ENCODE data around the gene TSPAN31.

TSPAN31 gene

DNA sequence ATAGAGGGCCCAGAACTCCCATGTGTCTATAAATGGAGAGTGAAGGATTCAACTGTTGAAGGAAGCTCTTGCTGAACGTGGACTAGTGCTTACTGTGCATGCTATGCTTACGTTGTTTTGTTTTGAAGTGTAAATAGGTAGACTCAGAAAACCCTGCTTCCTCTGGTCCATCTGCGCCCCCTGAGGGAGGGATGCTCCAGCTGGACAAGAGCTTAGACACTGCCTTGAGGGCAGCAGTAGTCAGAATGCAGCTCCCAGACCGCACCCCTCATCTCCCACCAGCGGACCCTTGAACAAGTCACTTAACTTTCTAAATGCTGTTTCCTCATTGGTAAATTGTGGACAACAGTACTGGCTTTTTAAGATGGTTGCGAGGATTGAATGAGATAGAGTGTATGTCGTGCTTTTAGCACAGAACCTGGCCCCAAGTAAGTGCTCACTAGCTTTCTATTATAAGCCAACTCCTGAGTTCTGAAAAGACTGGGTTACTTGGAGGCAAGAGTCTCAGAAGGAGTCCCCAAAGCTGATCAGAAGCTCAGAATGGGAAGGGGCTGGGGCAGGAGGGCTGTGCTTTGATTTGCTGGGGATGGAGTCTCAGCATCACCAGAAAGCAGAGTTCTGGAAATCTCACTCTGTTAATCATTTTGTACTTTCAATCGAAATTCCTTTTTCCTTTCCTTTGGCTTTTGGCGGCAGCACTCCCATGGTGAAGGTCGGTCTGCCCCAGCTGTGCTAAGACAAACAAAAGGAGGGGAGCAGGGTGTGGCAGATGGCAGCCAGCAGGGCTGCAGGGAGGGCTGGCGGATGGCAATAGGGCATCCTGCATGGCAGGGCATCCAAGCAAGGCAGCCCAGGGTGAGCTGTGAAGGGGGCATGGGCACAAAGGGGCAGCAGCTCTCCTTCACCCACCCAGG lies 21.9 kb upstream of the TSPAN31 start:
- no peak for DNase-seq (ENCODE audit: extremely low spot score)
- TF ChIP-seq FOXA1 (IDR thresholded peaks at IDR 0.05): no peak
- TF ChIP-seq NFRKB (IDR thresholded peaks at IDR 0.05): no peak
- TF ChIP-seq L3MBTL2 (conservative IDR thresholded peaks at IDR 0.05): no peak
- TF ChIP-seq ARNT (IDR thresholded peaks at IDR 0.05): no peak
- no peak for TF ChIP-seq BHLHE40 (IDR thresholded peaks at IDR 0.05; ENCODE audit: borderline replicate concordance)
- POLR2A ChIA-PET: interaction anchor here (0.8 to 1.9 kb wide), 2 partner anchors 22 to 49 kb away, joined by 3 to 7 read pairs; partner anchors contain the start of genes EEF1AKMT3, METTL1 and TSPAN31
- CTCF ChIA-PET: interaction anchor here (0.7 to 0.8 kb wide), 3 partner anchors 18 to 140 kb away, joined by 3 to 4 read pairs (median 3); no protein-coding TSS in a partner anchor

GRCh38 chr12:57723630-57723962 lies 21.2 kb upstream of the TSPAN31 start:
- DNase-seq (ENCODE audit: extremely low spot score): no peak
- no peak for TF ChIP-seq SP1 (IDR thresholded peaks at IDR 0.05)
- no peak for TF ChIP-seq FOXA1 (IDR thresholded peaks at IDR 0.05)
- no peak for TF ChIP-seq HDGF (IDR thresholded peaks at IDR 0.05; ENCODE audit: borderline replicate concordance)
- TF ChIP-seq BHLHE40 (IDR thresholded peaks at IDR 0.05; ENCODE audit: borderline replicate concordance): no peak
- TF ChIP-seq PKNOX1 (IDR thresholded peaks at IDR 0.05): no peak
- no peak for TF ChIP-seq LEF1 (IDR thresholded peaks at IDR 0.05; ENCODE audit: borderline replicate concordance)
- no peak for TF ChIP-seq CTBP1 (IDR thresholded peaks at IDR 0.05; ENCODE audit: borderline replicate concordance)
- no peak for TF ChIP-seq ARNT (IDR thresholded peaks at IDR 0.05)
- TF ChIP-seq L3MBTL2 (conservative IDR thresholded peaks at IDR 0.05): no peak
- no peak for TF ChIP-seq ELF4 (IDR thresholded peaks at IDR 0.05)
- no peak for TF ChIP-seq ZNF384 (IDR thresholded peaks at IDR 0.05)
- ChIA-PET CTCF (interaction anchor here (0.7 kb wide), 1 partner anchor 141 kb away, joined by 3 read pairs; no protein-coding TSS in a partner anchor), POLR2A (interaction anchor here (1.9 kb wide), 1 partner anchor 21 kb away, joined by 7 read pairs; the partner anchor contains the start of gene TSPAN31)

- CTCF ChIA-PET: interaction anchor here (0.7 kb wide), 1 partner anchor 11 kb away, joined by 3 read pairs; no protein-coding TSS in a partner anchor
- DNase-seq (ENCODE audit: extremely low spot score): no peak
- TF ChIP-seq CTBP1 (IDR thresholded peaks at IDR 0.05; ENCODE audit: borderline replicate concordance) (no peak), TARDBP (IDR thresholded peaks at IDR 0.05) (no peak), FOXK2 (IDR thresholded peaks at IDR 0.05) (no peak), ARNT (IDR thresholded peaks at IDR 0.05) (no peak), PKNOX1 (IDR thresholded peaks at IDR 0.05) (no peak), SUZ12 (IDR thresholded peaks at IDR 0.05) (no peak), ELF4 (IDR thresholded peaks at IDR 0.05) (no peak), ZNF384 (IDR thresholded peaks at IDR 0.05) (no peak), SP1 (IDR thresholded peaks at IDR 0.05) (no peak), HDGF (IDR thresholded peaks at IDR 0.05; ENCODE audit: borderline replicate concordance) (no peak), L3MBTL2 (conservative IDR thresholded peaks at IDR 0.05) (no peak), FOXA1 (IDR thresholded peaks at IDR 0.05) (no peak), BHLHE40 (IDR thresholded peaks at IDR 0.05; ENCODE audit: borderline replicate concordance) (no peak), LEF1 (IDR thresholded peaks at IDR 0.05; ENCODE audit: borderline replicate concordance) (no peak), NFRKB (IDR thresholded peaks at IDR 0.05) (no peak), FOXM1 (IDR thresholded peaks at IDR 0.05; ENCODE audit: borderline replicate concordance) (no peak)
- POLR2A ChIA-PET: interaction anchor here (0.8 to 1.9 kb wide), 2 partner anchors 21 to 113 kb away, joined by 3 to 7 read pairs; partner anchors contain the start of genes ARHGEF25 and TSPAN31
Observed at GRCh38 chr12:57724003-57724935, 20.6 kb upstream of the TSPAN31 start.

GRCh38 chr12:57724936-57725740 lies 19.7 kb upstream of the TSPAN31 start:
- TF ChIP-seq CTBP1 (IDR thresholded peaks at IDR 0.05; ENCODE audit: borderline replicate concordance) (no peak), FOXA1 (IDR thresholded peaks at IDR 0.05) (no peak), SUZ12 (IDR thresholded peaks at IDR 0.05) (no peak), NFRKB (IDR thresholded peaks at IDR 0.05) (no peak), ARNT (IDR thresholded peaks at IDR 0.05) (no peak), SP1 (IDR thresholded peaks at IDR 0.05) (no peak), BHLHE40 (IDR thresholded peaks at IDR 0.05; ENCODE audit: borderline replicate concordance) (no peak), ELF4 (IDR thresholded peaks at IDR 0.05) (no peak), FOXM1 (IDR thresholded peaks at IDR 0.05; ENCODE audit: borderline replicate concordance) (no peak), ZNF384 (IDR thresholded peaks at IDR 0.05) (no peak), PKNOX1 (IDR thresholded peaks at IDR 0.05) (no peak)
- ChIA-PET CTCF (interaction anchor here (0.7 to 1.7 kb wide), 5 partner anchors 11 to 18 kb away, joined by 3 to 25 read pairs (median 5); no protein-coding TSS in a partner anchor), POLR2A (interaction anchor here (0.7 to 2.9 kb wide), 5 partner anchors 11 to 26 kb away, joined by 3 to 29 read pairs (median 11); partner anchors contain the start of genes CDK4 and TSPAN31)
- no peak for DNase-seq (ENCODE audit: extremely low spot score)
